Heart left ventricle (tissue), 16 donors: ENCODE results near the gene KCNMB4. TPM values are rescaled to one million over a fixed set of nuclear protein-coding genes. Genes with fewer than 3 reads are reported as not detected.

Source experiments
- ATAC-seq, 4 donors: fragments of 200-7000 bp; cut with Tn5 transposase; one replicate each; pipeline ENCODE4 v1.9.1; 2020 to 2022; ENCODE audit warnings: moderate library complexity in 4 of 4, mild to moderate bottlenecking in 3 of 4, moderate number of reproducible peaks in 1 of 4
- DNase-seq, 5 donors: peaks; one replicate each; pipeline ENCODE4 v3.0.0-alpha.2; 2020
- H3K27ac ChIP-seq, 12 donors: fragments of 200-600 bp; sonication (generic) in 4 of 12; one replicate each; pipeline versions ENCODE4 v1.5.0 to v1.8.0; 2016 to 2022; ENCODE audit warnings: mild to moderate bottlenecking in 2 of 12
- H3K27me3 ChIP-seq, 9 donors: fragments of 200-600 bp; sonication (generic) in 2 of 9; one replicate each; pipeline versions ENCODE4 v1.5.1 to v1.8.0; 2016 to 2022; ENCODE audit warnings: mild to moderate bottlenecking in 3 of 9
- H3K36me3 ChIP-seq, 9 donors: fragments of 200-600 bp; sonication (generic) in 2 of 9; one replicate each; pipeline versions ENCODE4 v1.5.0 to v1.8.0; 2018 to 2022; ENCODE audit warnings: mild to moderate bottlenecking in 2 of 9
- H3K4me1 ChIP-seq, 12 donors: fragments of 200-600 bp; sonication (generic) in 4 of 12; one replicate each; pipeline versions ENCODE4 v1.5.0 to v1.8.0; 2016 to 2022; ENCODE audit warnings: mild to moderate bottlenecking in 3 of 12
- H3K4me3 ChIP-seq, 12 donors: fragments of 200-600 bp; sonication (generic) in 4 of 12; one replicate each; pipeline versions ENCODE4 v1.5.0 to v1.8.0; 2017 to 2022; ENCODE audit warnings: mild to moderate bottlenecking in 9 of 12, moderate library complexity in 4 of 12
- H3K9me3 ChIP-seq, 12 donors: fragments of 200-600 bp; sonication (generic) in 4 of 12; one replicate each; pipeline versions ENCODE4 v1.5.0 to v1.8.0; 2016 to 2022; ENCODE audit warnings: mild to moderate bottlenecking in 1 of 12
- CTCF ChIP-seq, 12 donors: fragments of 200-600 bp; sonication (generic) in 4 of 12; IDR thresholded peaks; one replicate each; pipeline versions ENCODE4 v1.5.0 to v1.8.0; 2018 to 2022; ENCODE audit warnings: antibody characterized with exemption in 12 of 12, mild to moderate bottlenecking in 5 of 12
- POLR2A ChIP-seq, 2 donors: fragments of 450-650 bp; IDR thresholded peaks; one replicate each; pipeline ENCODE4 v1.6.1; 2017; ENCODE audit warnings: antibody characterized with exemption in 2 of 2, mild to moderate bottlenecking in 2 of 2, moderate library complexity in 2 of 2
- WGBS, 4 donors: extraction: QIAGEN DNeasy Blood & Tissue Kit in 2 of 4; methylation state at CpG; one replicate each; pipeline versions ENCODE4 v1.1.5 to v1.1.7; 2013 to 2018; 5-methylcytosine and 5-hydroxymethylcytosine counted together
- intact Hi-C, 10 donors: fragments of 100-400 bp; cut with DNase I; formaldehyde crosslinking; loops; one replicate each; pipeline versions ENCODE4 v1.11.1 to v1.14.2; 2022
- polyA plus RNA-seq, 2 donors: library from polyadenylated mRNA; stranded (reverse); fragments of 200-250 nt; gene quantifications; one replicate each; pipeline ENCODE4 v1.2.3, GENCODE V29; 2013
- total RNA-seq, 9 donors: library from RNA; depleted of rRNA in 2 of 9; stranded (reverse); fragments of >200 nt in 2 of 9; fragmentation: NEBNext Ultra II Directional in 3 of 9; extraction: Animal tissue kit (Norgen Biotek cat#: 25700) in 3 of 9; gene quantifications; one replicate each; pipeline versions ENCODE4 v1.1.0 to v1.2.4, GENCODE V29; 2016 to 2023
- donor health status: ischemic (EF 13 %, LVEDD 7.1; RV severe dilation, severe dysfunction).
- donor health status: healthy with polysubstance abuse.
- donor health status: DM: no; HTN: yes; CAD: no.
- donor health status: DM: no; HTN: no; CAD: no.
- donor health status: ischemic (EF 25% LVEDD 6.9; RV normal size, moderate dysfunction).
- donor health status: ischemic (EF 25% LVEDD 5.7; RV mildly dilated, moderate dysfunction).
- donor health status: healthy.
- donor health status: DM: yes; HTN: yes; CAD: no.
- donor health status: ischemic (EF 35%, LVEDD 5.7; RV mildly dilated, moderate dysfunction).
- donor health status: nonischemic (EF 11% LVEDD 7.7; RV severe dilation, severe dysfunction).
- donor health status: DM: yes; HTN: yes; CAD: no.
- donor health status: PGD.
- donor health status: ischemic (EF 29% LVEDD 5.4; RV normal size, mild dysfunction).
- donor health status: nonischemic (EF 23%, LVEDD 6.1; RV moderate dilation, normal function).

Gene KCNMB4
- total and polyA plus RNA-seq, 11 donors = 0.96 to 3.6 (median 2.1) TPM

DNA sequence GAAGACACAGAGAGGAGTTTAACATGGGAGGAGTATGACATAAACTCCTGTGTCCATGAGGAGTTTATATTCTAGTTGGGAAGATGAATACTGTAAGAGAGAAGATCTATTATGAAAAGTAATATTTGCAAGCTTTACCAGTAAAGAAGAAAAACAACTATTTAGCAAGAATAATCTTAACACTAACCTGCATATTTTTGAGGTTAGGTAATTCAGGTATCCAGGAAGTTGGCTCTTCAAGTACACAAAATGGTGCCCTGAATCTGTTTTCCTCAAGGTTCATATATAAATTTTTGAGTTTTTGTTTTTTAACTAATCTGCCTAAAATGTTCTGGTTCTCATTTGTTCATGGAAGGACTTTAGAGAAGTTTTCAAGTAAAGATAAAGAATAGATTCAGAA, 33.9 kb upstream of the KCNMB4 start:
- no peaks in the 10 kb centered on the region for H3K27me3 ChIP-seq
- DNase-seq (no peak), ATAC-seq (no peak)
- no peaks in the 10 kb centered on the region for H3K9me3 ChIP-seq
- no peak overlapping the region for H3K4me3 ChIP-seq
- H3K4me1 ChIP-seq = peaks cover 0 to 4% (median 0%) of the 10 kb centered on the region in 12 donors
- no peak overlapping the region for H3K27ac ChIP-seq
- peaks cover 0 to 42% (median 26%) of the 10 kb centered on the region in 9 donors for H3K36me3 ChIP-seq
- no peak for TF ChIP-seq CTCF (IDR thresholded peaks at IDR 0.05)
- TF ChIP-seq POLR2A (IDR thresholded peaks at IDR 0.05) = no peak
- intact Hi-C loops = loop anchor here in 1 of 10 donors (10.0 kb wide), 1 partner anchor 87 kb away; the partner anchor contains the start of gene CNOT2

GRCh38 chr12:70334742-70335141, 31.3 kb upstream of the KCNMB4 start:
- DNase-seq = no peak
- 95 to 97% (median 96%) methylated on average over 8 of the region's 8 CpGs for WGBS, 4 donors
- ATAC-seq = no peak
- no peaks in the 10 kb centered on the region for H3K27me3 ChIP-seq
- H3K36me3 ChIP-seq = peaks cover 0 to 64% (median 50%) of the 10 kb centered on the region in 9 donors
- H3K4me3 ChIP-seq = no peak overlapping the region
- no peaks in the 10 kb centered on the region for H3K9me3 ChIP-seq
- no peak overlapping the region for H3K27ac ChIP-seq
- intact Hi-C loops = loop anchor here in 1 of 10 donors (10.0 kb wide), 1 partner anchor 90 kb away; the partner anchor contains the start of gene CNOT2
- H3K4me1 ChIP-seq = peaks cover 0 to 4% (median 0%) of the 10 kb centered on the region in 12 donors
- no peak for TF ChIP-seq POLR2A (IDR thresholded peaks at IDR 0.05)
- no peak for TF ChIP-seq CTCF (IDR thresholded peaks at IDR 0.05)

GRCh38 chr12:70338531-70338930, 27.6 kb upstream of the KCNMB4 start:
- Histone ChIP-seq H3K4me3 (no peak overlapping the region), H3K27ac (no peak overlapping the region), H3K4me1 (peaks cover 0 to under 1% (median 0%) of the 10 kb centered on the region in 12 donors), H3K36me3 (peaks cover 0 to 90% (median 81%) of the 10 kb centered on the region in 9 donors), H3K9me3 (no peaks in the 10 kb centered on the region), H3K27me3 (no peaks in the 10 kb centered on the region)
- intact Hi-C loops = loop anchor here in 1 of 10 donors (10.0 kb wide), 1 partner anchor 94 kb away; the partner anchor contains the start of gene CNOT2
- no peak for ATAC-seq
- DNase-seq = no peak
- TF ChIP-seq POLR2A (IDR thresholded peaks at IDR 0.05) (no peak), CTCF (IDR thresholded peaks at IDR 0.05) (no peak)
- 86 to 91% (median 86%) methylated on average over 2 of the region's 2 CpGs for WGBS, 4 donors

GRCh38 chr12:70351076-70351475, 15.0 kb upstream of the KCNMB4 start:
- WGBS, 4 donors = 96 to 99% (median 98%) methylated on average over 2 of the region's 2 CpGs
- H3K9me3 ChIP-seq = no peaks in the 10 kb centered on the region
- no peak overlapping the region for H3K4me3 ChIP-seq
- TF ChIP-seq POLR2A (IDR thresholded peaks at IDR 0.05) (no peak), CTCF (IDR thresholded peaks at IDR 0.05) (no peak)
- DNase-seq (no peak), ATAC-seq (no peak)
- H3K27me3 ChIP-seq = no peaks in the 10 kb centered on the region
- H3K27ac ChIP-seq = no peak overlapping the region
- H3K4me1 ChIP-seq = peaks cover 0 to 13% (median 0%) of the 10 kb centered on the region in 12 donors
- intact Hi-C loops = loop anchor here in 2 of 10 donors (10.0 kb wide), 2 partner anchors 96 to 106 kb away; partner anchors contain the start of gene CNOT2 (in 1 of the 2)
- H3K36me3 ChIP-seq = peaks cover 0 to 81% (median 48%) of the 10 kb centered on the region in 9 donors
